ENCODE results near the gene CYP4F12.

CYP4F12 gene

DNA sequence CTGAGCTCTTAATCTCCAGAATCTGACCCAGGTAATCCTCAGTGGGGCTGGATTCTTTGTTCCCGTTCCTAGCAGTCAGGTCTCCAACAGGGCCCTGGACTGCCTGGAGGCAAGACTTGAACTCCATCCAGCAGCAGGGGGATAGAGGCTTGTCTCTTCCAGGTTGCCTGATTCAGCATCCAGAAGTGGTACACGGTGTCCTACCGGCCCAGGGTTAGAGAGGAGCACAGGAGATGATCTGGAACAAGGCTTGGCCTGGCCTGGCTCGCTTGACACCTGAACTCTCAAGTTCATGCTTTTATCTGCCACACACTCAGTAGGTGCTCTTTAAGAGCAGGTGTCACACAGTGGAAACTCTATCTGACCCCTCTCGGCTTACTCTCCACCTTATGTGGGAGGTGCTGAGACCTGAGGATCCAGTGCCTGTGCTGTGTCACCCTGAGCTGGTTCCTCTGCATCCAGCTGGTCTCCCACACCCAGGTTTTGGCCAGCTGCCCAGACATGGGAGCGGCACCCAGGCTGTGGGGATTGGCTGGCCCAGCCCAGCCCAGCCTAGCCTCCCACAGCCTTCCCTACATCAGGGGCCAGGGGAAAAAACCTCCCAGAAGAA, 32.5 kb upstream of the CYP4F12 start, which contains the start of gene CYP4F3:
Gene CYP4F3 (plus strand): TSS at position 604 of the 610 bp plus-strand sequence. CDS start 519 bp downstream, outside the sequence.
- no peaks in the 10 kb centered on the region for H3K4me1 ChIP-seq (ENCODE audit: control insufficient read depth, low read depth, low read length)
- H2BK15ac ChIP-seq (replicated peaks; ENCODE audit: low read depth): no peak within 1 kb of the TSS
- H2BK120ac ChIP-seq (ENCODE audit: low read depth, low read length): no peak within 1 kb of the TSS
- no peaks in the 10 kb centered on the region for H3K79me1 ChIP-seq (ENCODE audit: low read length)
- DNase-seq: no peak
- H4K5ac ChIP-seq (ENCODE audit: low read length): no peak within 1 kb of the TSS
- H3K4me3 ChIP-seq (ENCODE audit: low read length): no peak within 1 kb of the TSS
- H2BK5ac ChIP-seq (ENCODE audit: low read length): no peak within 1 kb of the TSS
- H3K18ac ChIP-seq (ENCODE audit: low read length): no peak within 1 kb of the TSS
- H3K9ac ChIP-seq (ENCODE audit: low read length): no peak within 1 kb of the TSS
- no peak within 1 kb of the TSS for H3K4ac ChIP-seq (ENCODE audit: low read depth, low read length)
- H3K27ac ChIP-seq (ENCODE audit: low read depth, low read length): no peak within 1 kb of the TSS
- H4K8ac ChIP-seq (ENCODE audit: low read depth, low read length): no peak within 1 kb of the TSS
- no peaks in the 10 kb centered on the region for H3K27me3 ChIP-seq (ENCODE audit: insufficient read depth, low read length, poor library complexity)
- no peak within 1 kb of the TSS for H3K56ac ChIP-seq (ENCODE audit: low read length)
- H3K79me2 ChIP-seq (ENCODE audit: control insufficient read depth, insufficient read depth, low read length): no peaks in the 10 kb centered on the region
- no peak within 1 kb of the TSS for H3K23ac ChIP-seq (ENCODE audit: low read length)
- H3K36me3 ChIP-seq (ENCODE audit: control insufficient read depth, insufficient read depth, low read length): no peaks in the 10 kb centered on the region
- WGBS (ENCODE audit: extremely low coverage, insufficient coverage, low lambda C conversion rate): no CpG with 5 or more reads among the region's 6 CpGs
- no peak within 1 kb of the TSS for H2AK5ac ChIP-seq (ENCODE audit: low read length)
- no peak within 1 kb of the TSS for H3K4me2 ChIP-seq (ENCODE audit: low read length)

DNA sequence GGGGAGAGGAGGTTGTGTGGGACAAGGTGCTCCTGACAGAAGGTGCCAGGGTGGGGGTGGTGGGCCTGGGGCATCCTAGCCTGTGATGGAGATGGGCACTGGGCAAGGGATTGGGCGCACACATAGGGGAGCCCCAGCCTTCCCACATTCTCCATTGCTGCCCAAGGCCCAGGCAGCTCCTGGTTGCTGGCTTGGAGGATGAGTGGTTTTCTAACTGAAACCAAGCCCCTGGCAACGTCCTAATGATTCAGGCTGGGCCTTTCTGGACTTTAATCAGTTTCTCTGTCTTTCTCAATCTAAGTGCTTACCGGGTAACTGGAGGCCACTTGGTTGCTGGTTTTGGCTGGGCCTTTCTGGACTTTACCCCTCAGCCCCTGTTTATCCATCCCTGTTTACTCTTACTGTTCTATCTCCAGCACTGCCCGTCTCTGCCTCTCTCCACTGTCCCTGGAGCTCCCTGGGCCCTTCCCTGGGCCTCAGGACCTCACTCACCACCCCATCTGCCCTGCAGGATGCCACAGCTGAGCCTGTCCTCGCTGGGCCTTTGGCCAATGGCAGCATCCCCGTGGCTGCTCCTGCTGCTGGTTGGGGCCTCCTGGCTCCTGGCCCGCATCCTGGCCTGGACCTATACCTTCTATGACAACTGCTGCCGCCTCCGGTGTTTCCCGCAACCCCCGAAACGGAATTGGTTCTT, 31.8 kb upstream of the CYP4F12 start:
- Histone ChIP-seq H3K4me2 (ENCODE audit: low read length) (no peak overlapping the region), H4K5ac (ENCODE audit: low read length) (no peak overlapping the region), H3K27ac (ENCODE audit: low read depth, low read length) (no peak overlapping the region), H3K56ac (ENCODE audit: low read length) (no peak overlapping the region), H2BK15ac (replicated peaks; ENCODE audit: low read depth) (no peak overlapping the region), H3K27me3 (ENCODE audit: insufficient read depth, low read length, poor library complexity) (no peaks in the 10 kb centered on the region), H3K9ac (ENCODE audit: low read length) (no peak overlapping the region), H2BK120ac (ENCODE audit: low read depth, low read length) (no peak overlapping the region), H3K79me2 (ENCODE audit: control insufficient read depth, insufficient read depth, low read length) (no peaks in the 10 kb centered on the region), H3K4ac (ENCODE audit: low read depth, low read length) (no peak overlapping the region), H3K4me1 (ENCODE audit: control insufficient read depth, low read depth, low read length) (no peaks in the 10 kb centered on the region), H2AK5ac (ENCODE audit: low read length) (no peak overlapping the region), H4K8ac (ENCODE audit: low read depth, low read length) (no peak overlapping the region), H3K18ac (ENCODE audit: low read length) (no peak overlapping the region), H2BK5ac (ENCODE audit: low read length) (no peak overlapping the region), H3K36me3 (ENCODE audit: control insufficient read depth, insufficient read depth, low read length) (no peaks in the 10 kb centered on the region), H3K79me1 (ENCODE audit: low read length) (no peaks in the 10 kb centered on the region), H3K4me3 (ENCODE audit: low read length) (no peak overlapping the region), H3K23ac (ENCODE audit: low read length) (no peak overlapping the region)
- DNase-seq: no peak
- no CpG with 5 or more reads among the region's 12 CpGs for WGBS (ENCODE audit: extremely low coverage, insufficient coverage, low lambda C conversion rate)

DNA sequence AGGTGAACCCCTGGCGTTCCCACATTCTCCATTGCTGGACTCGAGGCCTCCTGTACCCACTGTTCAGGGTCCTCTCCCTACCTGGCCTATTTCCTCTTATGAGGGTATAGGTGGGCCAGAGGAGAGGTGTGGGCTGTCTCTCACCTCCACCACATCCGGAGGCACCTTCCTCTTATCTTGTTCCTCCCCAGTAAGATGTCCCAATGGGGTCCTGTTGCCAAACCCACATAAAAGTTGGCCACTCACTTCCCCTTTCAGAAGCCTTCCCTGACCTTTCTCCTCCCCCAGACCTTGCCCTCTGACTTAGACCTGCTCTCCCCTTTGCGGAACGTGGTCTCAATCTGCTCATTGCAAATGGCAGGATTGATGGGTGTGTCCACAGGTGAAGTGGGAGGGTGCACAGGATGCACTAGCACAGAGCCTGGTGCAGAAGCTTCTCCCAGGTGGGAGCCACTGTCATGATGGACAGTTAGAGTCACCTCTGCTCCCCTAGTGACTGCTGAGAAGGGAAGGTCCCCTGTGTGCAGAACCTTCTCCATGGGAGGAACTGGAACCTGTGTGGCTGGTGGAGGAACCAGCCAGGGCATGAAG, 30.9 kb upstream of the CYP4F12 start:
- Histone ChIP-seq H3K27ac (ENCODE audit: low read depth, low read length) (no peak overlapping the region), H3K23ac (ENCODE audit: low read length) (no peak overlapping the region), H3K4me2 (ENCODE audit: low read length) (no peak overlapping the region), H3K4ac (ENCODE audit: low read depth, low read length) (no peak overlapping the region), H3K56ac (ENCODE audit: low read length) (no peak overlapping the region), H2BK120ac (ENCODE audit: low read depth, low read length) (no peak overlapping the region), H3K4me1 (ENCODE audit: control insufficient read depth, low read depth, low read length) (no peaks in the 10 kb centered on the region), H3K79me2 (ENCODE audit: control insufficient read depth, insufficient read depth, low read length) (no peaks in the 10 kb centered on the region), H3K9ac (ENCODE audit: low read length) (no peak overlapping the region), H3K4me3 (ENCODE audit: low read length) (no peak overlapping the region), H2AK5ac (ENCODE audit: low read length) (no peak overlapping the region), H4K5ac (ENCODE audit: low read length) (no peak overlapping the region), H3K18ac (ENCODE audit: low read length) (no peak overlapping the region), H2BK15ac (replicated peaks; ENCODE audit: low read depth) (no peak overlapping the region), H3K27me3 (ENCODE audit: insufficient read depth, low read length, poor library complexity) (no peaks in the 10 kb centered on the region), H3K36me3 (ENCODE audit: control insufficient read depth, insufficient read depth, low read length) (no peaks in the 10 kb centered on the region), H4K8ac (ENCODE audit: low read depth, low read length) (no peak overlapping the region), H2BK5ac (ENCODE audit: low read length) (no peak overlapping the region), H3K79me1 (ENCODE audit: low read length) (no peaks in the 10 kb centered on the region)
- no peak for DNase-seq
- WGBS (ENCODE audit: extremely low coverage, insufficient coverage, low lambda C conversion rate): no CpG with 5 or more reads among the region's 5 CpGs

DNA sequence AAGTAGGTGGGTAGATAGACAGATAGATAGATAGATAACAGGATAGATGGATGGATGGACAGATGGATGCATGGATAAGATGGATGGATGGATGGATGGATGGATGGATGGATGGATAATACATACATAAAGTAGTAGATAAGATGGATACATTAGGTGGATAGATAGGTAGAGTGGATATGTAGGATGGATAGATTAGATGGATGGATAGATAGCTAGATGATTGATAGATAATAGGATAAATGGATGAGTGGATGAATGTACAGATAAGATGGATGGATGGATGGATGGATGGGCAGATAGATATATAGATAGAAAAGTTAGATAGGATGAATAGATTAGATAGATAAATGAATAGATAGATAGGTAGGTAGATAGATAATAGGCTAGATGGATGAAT, 30.1 kb upstream of the CYP4F12 start:
- Histone ChIP-seq H2AK5ac (ENCODE audit: low read length) (no peak overlapping the region), H3K56ac (ENCODE audit: low read length) (no peak overlapping the region), H2BK5ac (ENCODE audit: low read length) (no peak overlapping the region), H3K4me3 (ENCODE audit: low read length) (no peak overlapping the region), H3K36me3 (ENCODE audit: control insufficient read depth, insufficient read depth, low read length) (no peaks in the 10 kb centered on the region), H3K4me2 (ENCODE audit: low read length) (no peak overlapping the region), H3K18ac (ENCODE audit: low read length) (no peak overlapping the region), H3K27me3 (ENCODE audit: insufficient read depth, low read length, poor library complexity) (no peaks in the 10 kb centered on the region), H3K4ac (ENCODE audit: low read depth, low read length) (no peak overlapping the region), H4K5ac (ENCODE audit: low read length) (no peak overlapping the region), H3K27ac (ENCODE audit: low read depth, low read length) (no peak overlapping the region), H3K23ac (ENCODE audit: low read length) (no peak overlapping the region), H2BK120ac (ENCODE audit: low read depth, low read length) (no peak overlapping the region), H3K9ac (ENCODE audit: low read length) (no peak overlapping the region), H2BK15ac (replicated peaks; ENCODE audit: low read depth) (no peak overlapping the region), H3K79me2 (ENCODE audit: control insufficient read depth, insufficient read depth, low read length) (no peaks in the 10 kb centered on the region), H3K79me1 (ENCODE audit: low read length) (no peaks in the 10 kb centered on the region), H3K4me1 (ENCODE audit: control insufficient read depth, low read depth, low read length) (no peaks in the 10 kb centered on the region), H4K8ac (ENCODE audit: low read depth, low read length) (no peak overlapping the region)
- no peak for DNase-seq

DNA sequence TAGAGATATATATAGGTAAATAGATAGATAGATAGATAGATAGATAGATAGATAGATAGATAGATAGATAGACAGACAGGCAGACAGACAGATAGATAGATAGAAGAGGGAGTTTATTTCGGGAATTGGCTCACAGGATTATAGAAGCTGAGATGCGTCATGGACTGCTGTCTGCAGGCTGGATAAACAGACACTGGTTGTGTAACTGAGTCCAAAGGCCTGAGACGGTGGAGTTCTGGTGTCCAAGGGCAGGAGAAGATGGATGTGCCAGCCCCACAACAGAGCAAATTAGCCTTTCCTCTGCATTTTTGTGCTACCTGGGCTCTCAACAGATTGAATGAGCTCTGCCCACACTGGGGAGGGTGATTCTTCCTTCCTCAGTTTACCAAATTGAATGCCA, 29.5 kb upstream of the CYP4F12 start:
- Histone ChIP-seq H3K4me2 (ENCODE audit: low read length) (no peak overlapping the region), H2AK5ac (ENCODE audit: low read length) (no peak overlapping the region), H4K8ac (ENCODE audit: low read depth, low read length) (no peak overlapping the region), H3K18ac (ENCODE audit: low read length) (no peak overlapping the region), H3K23ac (ENCODE audit: low read length) (no peak overlapping the region), H3K79me1 (ENCODE audit: low read length) (no peaks in the 10 kb centered on the region), H3K4me1 (ENCODE audit: control insufficient read depth, low read depth, low read length) (no peaks in the 10 kb centered on the region), H2BK15ac (replicated peaks; ENCODE audit: low read depth) (no peak overlapping the region), H3K79me2 (ENCODE audit: control insufficient read depth, insufficient read depth, low read length) (no peaks in the 10 kb centered on the region), H3K56ac (ENCODE audit: low read length) (no peak overlapping the region), H4K5ac (ENCODE audit: low read length) (no peak overlapping the region), H2BK120ac (ENCODE audit: low read depth, low read length) (no peak overlapping the region), H2BK5ac (ENCODE audit: low read length) (no peak overlapping the region), H3K27me3 (ENCODE audit: insufficient read depth, low read length, poor library complexity) (no peaks in the 10 kb centered on the region), H3K4me3 (ENCODE audit: low read length) (no peak overlapping the region), H3K27ac (ENCODE audit: low read depth, low read length) (no peak overlapping the region), H3K9ac (ENCODE audit: low read length) (no peak overlapping the region), H3K36me3 (ENCODE audit: control insufficient read depth, insufficient read depth, low read length) (no peaks in the 10 kb centered on the region), H3K4ac (ENCODE audit: low read depth, low read length) (no peak overlapping the region)
- no CpG with 5 or more reads among the region's 3 CpGs for WGBS (ENCODE audit: extremely low coverage, insufficient coverage, low lambda C conversion rate)
- no peak for DNase-seq

Measured in mesendoderm (in vitro differentiated cells).